Measurements from ENCODE around the gene ZFP42.
"Not testable (repeated sequence)": the region's sequence is repeated elsewhere in the genome, so short reads cannot be mapped to it uniquely, and the experiment has no call there.

Gene ZFP42

GRCh38 chr4:187995322-187996207 is at the start of gene ZFP42:
Gene ZFP42, plus strand, starts transcription at chr4:187995771. Its CDS starts 7,037 bp downstream, at chr4:188002808.
- no peak for DNase-seq

GRCh38 chr4:187961171-187961570 is 34.4 kb upstream of the ZFP42 start:
- DNase-seq = no peak

- no peak for DNase-seq
These were observed 33.6 kb upstream of the ZFP42 start for GRCh38 chr4:187961961-187962360.

- no peak for DNase-seq
These were observed 32.6 kb upstream of the ZFP42 start for GRCh38 chr4:187962926-187963325.

GRCh38 chr4:187965726-187966125 is 29.8 kb upstream of the ZFP42 start:
- DNase-seq = no peak

- DNase-seq = no peak
These were observed 23.4 kb upstream of the ZFP42 start for GRCh38 chr4:187972135-187972534.

GRCh38 chr4:187983746-187984145 is 11.8 kb upstream of the ZFP42 start:
- no peak for DNase-seq

- DNase-seq = no peak
These were observed 2.6 kb upstream of the ZFP42 start for GRCh38 chr4:187992971-187993370.

GRCh38 chr4:187993827-187994226 is 1.7 kb upstream of the ZFP42 start:
- no peak for DNase-seq

- DNase-seq = no peak
These were observed 1.1 kb downstream of the ZFP42 start for GRCh38 chr4:187996502-187997177.

- DNase-seq = not testable (repeated sequence)
These were observed 2.4 kb downstream of the ZFP42 start for GRCh38 chr4:187997991-187998390.

- DNase-seq = no peak
These were observed 3.9 kb downstream of the ZFP42 start for GRCh38 chr4:187999406-187999932.

- DNase-seq = no peak
These were observed 6.8 kb downstream of the ZFP42 start for GRCh38 chr4:188002323-188002722.

GRCh38 chr4:188002751-188003150 is 7.2 kb downstream of the ZFP42 start:
- no peak for DNase-seq

- DNase-seq = no peak
These were observed 10.0 kb downstream of the ZFP42 start for GRCh38 chr4:188005561-188005960.

GRCh38 chr4:188006285-188006848 is 10.8 kb downstream of the ZFP42 start:
- DNase-seq = no peak

- DNase-seq = no peak
These were observed 12.8 kb downstream of the ZFP42 start for GRCh38 chr4:188008377-188008776.

GRCh38 chr4:188012426-188012945 is 16.9 kb downstream of the ZFP42 start:
- no peak for DNase-seq

- no peak for DNase-seq
These were observed 19.7 kb downstream of the ZFP42 start for GRCh38 chr4:188015025-188015940.

GRCh38 chr4:188016754-188017153 is 21.2 kb downstream of the ZFP42 start:
- DNase-seq = no peak

- DNase-seq = no peak
These were observed 22.7 kb downstream of the ZFP42 start for GRCh38 chr4:188018262-188018661.

GRCh38 chr4:188021548-188022249 is 26.1 kb downstream of the ZFP42 start:
- DNase-seq = no peak
